GM20431 (cell line): ENCODE measurements around the gene PDE4B.

ENCODE experiments used
- in situ Hi-C: fragments of 300-500 bp; cut with MseI, MboI; formaldehyde crosslinking; loops from one replicate; pipeline ENCODE4 v1.15.0; 2020; ENCODE audit warnings: low sequenced_read_pairs; ENCODE audit not compliant: unreplicated experiment

Gene PDE4B

DNA sequence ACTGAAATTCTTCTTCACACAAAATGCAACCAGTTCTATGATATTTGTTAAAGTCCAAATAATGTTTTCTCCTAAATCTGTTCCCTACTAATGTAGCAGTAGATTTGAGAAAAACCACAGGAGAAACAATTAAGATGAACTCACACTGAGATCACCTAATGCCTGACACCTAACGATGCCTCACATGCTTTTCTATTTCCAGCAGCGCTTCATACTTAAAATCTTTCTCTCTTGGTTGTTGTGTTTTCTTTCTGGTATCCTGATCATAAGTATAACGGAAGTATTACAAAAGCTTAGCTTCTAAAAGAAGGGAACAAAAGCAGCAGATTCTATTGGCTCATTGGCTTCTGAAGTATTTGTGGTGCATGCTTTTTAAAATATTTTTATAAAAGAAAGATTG is 474.1 kb downstream of the PDE4B start:
- in situ Hi-C loops = loop anchor here (25.0 kb wide), 1 partner anchor 96 kb away; no protein-coding TSS in a partner anchor

DNA sequence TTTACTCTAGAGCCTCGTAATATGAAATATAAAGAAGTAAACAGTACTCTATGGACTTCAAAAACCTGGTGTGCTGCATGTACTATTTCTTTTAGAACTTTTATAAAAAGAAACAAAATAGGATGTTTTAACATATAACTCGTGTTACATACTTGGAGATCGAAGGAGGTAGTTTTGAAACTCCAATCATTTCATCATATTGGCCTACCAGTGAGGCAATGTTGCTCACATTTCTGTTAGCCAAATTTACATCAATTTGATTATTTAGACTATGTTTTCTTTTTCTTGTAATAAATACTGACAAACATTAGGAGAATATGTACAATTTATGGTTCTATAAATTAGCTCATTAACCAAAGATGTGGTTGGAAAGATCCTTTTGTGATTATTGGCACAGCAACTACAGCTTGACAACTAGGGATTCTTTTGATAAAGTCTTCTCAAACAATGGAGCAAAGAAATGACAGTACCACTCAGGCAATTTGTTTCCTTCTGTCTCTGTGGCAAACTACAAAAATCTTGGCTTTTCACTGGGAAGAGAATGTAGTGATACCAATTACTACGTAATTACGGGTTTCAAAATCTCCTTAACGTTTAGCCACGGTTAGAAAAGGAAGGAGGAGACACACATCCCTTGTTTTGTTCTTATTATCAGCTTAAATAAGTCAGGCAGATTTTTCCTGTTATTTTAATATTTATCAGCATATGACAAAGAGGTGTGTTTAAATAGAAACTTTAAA is 474.7 kb downstream of the PDE4B start:
- in situ Hi-C loops = loop anchor here (25.0 kb wide), 1 partner anchor 95 kb away; no protein-coding TSS in a partner anchor

DNA sequence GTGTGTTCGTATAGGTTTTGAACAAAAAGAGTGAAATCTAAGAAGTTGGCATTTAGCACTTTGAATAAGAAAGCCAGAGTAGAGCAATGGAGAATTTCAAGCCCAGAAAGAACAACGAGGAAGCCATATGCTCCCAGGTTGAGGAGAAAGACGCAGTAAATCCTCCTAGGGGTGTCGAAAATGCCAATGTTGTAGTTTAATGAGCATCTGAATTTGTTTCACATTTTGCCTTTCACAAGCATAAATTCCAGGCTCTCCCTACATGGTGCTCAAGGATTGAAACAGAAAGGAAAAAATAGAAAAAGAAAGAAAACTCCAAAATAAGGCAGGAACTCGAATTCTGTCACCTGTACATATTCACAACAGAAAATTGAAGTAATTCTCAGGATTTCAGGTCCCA is 476.5 kb downstream of the PDE4B start:
- in situ Hi-C loops = loop anchor here (25.0 kb wide), 1 partner anchor 93 kb away; no protein-coding TSS in a partner anchor

DNA sequence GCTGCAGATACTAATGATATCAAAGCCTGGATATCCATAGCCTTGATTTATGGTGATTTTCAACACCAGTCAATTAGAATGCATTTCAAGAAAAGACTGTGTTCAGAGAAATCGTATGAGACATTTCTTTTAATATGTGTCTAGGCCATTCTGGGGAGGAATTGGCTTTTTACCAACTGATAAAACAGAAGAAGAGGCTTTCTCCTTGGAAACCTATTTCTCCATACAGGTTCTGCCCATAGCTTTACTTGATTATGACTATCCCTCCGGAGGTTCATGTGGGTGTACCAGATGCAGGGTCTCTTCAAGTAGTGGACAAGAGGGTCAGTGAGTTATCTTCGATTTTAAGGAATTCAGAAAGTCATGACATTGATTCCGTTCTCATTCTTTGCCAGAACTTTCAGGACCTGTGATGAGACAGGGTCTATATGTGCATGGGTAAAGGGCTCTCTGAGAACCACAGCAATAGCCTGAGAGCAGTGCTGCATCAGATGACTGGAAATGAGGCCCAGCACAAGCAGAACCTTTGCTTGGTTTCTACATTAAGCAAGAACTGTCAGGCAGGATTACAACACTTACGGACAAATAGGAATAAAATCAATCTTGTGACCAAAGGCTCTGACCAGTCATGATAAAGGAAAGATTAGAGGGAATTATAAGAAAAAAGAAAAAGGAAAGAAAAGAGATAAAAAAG is 477.6 kb downstream of the PDE4B start:
- in situ Hi-C loops = loop anchor here (25.0 kb wide), 1 partner anchor 92 kb away; no protein-coding TSS in a partner anchor

DNA sequence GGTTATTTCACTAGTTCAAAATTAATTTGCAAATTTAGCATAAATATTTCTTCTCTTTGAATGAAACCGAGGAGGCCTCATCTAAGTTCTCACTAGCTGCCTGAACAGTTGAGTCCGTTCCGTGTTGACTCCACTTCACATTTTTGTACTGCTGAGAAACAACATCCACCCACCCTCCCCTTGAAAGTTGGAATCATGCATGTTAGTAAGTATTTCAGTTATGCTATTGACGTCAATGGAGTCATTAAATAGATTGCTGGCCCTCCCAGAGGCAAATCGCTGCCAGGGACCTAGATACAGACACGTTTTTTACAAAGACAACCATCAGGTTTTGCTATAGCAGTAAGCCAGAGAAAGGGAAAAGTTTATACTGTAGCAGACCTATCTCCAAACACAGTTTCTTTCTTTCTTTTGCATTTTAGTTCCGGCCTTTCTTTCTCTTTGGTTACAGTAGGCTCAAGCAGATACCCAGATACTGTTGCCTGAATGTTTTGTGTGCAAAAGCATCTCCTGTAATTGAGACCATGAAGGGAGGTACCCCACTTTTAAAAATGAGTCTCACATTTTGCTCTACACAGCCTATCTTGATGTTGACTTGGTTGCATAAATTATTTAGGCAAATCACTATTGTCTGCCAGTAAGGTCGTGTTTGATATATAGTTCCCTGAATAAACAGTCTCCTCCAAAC is 478.7 kb downstream of the PDE4B start:
- in situ Hi-C loops = loop anchor here (25.0 kb wide), 1 partner anchor 91 kb away; no protein-coding TSS in a partner anchor

DNA sequence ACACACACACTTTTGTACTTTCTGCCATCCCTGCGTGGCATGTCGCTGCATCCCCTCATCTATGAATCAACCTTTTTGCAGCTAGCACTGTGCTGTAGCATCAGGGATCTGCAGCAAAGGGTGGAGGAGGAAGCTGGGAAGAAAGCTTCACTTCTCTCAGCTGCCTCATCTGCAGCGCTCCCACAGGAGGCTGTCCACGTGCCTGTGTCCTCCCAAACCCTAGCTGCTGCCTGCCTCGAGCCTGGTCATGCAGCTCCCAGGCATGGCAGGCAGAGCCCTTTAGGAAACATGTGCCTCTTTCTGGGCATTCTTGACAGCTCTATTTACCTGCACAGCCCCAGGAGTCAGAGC is 479.2 kb downstream of the PDE4B start:
- in situ Hi-C loops = loop anchor here (25.0 kb wide), 1 partner anchor 90 kb away; no protein-coding TSS in a partner anchor

DNA sequence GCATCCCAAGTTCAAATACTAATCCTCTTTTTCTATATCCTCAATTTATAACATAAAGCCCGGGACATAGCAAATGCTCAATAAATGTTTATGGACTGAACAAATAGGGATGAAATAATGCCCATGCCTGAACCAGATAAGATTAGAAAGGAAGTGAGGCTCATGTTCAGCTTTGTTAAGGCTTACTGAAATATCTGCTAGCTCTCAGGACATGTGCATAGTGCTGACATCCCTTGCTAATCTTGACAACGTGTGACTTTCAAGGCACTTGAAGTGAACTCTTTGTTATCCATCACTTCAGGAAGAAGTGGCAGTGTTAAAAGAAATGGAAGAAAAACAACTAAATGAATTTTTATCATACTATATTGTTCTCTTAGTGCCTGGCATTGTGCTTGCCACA is 481.0 kb downstream of the PDE4B start:
- in situ Hi-C loops = loop anchor here (25.0 kb wide), 1 partner anchor 89 kb away; no protein-coding TSS in a partner anchor

DNA sequence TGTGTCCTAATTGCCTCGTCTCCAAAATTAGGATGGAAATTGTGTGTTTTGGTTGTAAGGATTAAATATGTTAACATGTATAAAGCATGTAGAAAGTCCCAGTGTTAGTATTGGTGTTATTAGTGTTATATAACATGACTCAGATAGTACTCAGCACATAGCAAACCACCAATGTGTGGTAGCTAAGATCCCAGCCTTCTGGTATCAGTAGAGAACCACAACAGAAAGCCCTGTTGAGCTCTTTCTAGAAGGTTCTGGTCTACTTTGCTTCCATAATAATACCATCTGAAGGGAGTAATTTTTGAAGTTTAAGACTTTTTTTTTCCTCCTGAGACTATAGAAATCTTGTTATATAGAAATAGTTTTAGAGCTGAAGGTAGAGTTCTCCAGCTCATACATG is 481.9 kb downstream of the PDE4B start:
- in situ Hi-C loops = loop anchor here (25.0 kb wide), 1 partner anchor 88 kb away; no protein-coding TSS in a partner anchor

DNA sequence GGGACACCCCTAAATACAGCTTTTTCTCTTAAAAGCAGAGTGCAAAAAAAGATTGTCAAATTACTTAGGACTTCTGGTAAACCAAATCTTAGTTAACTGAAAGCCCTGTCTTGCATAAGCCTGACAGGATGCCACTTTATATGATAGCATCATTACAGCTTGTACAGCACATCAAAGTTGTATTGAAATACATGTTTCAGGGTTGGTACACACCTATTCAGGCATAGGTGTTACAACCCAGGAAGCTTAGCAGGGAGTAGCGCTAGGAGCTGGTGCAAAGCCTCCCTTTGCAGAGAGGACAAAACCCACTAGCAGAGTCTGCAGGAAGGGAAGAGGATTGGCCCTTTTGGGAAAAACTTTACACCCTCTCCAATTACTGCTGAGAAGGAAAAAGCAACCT is 482.4 kb downstream of the PDE4B start:
- in situ Hi-C loops = no loop called here

DNA sequence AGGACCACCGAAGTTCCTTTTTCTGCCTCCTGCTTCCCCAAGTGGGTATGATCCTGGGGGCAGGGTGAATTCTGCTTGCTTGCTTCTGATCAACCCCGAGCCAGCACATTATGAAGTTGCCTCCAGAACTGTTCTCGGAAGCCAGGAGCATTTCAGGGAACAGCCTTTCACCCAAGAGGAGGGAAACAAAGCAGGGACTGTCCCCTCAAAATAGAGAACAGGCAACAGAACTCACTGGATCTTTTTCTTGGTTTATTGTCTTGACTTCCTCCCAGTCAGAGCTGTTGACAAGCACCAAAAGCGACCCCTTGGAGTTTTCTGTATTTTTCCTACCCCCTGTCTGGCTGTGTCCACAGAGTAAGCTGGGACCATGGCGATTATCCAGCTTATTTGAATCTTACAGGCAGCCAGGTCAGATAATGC is 482.9 kb downstream of the PDE4B start:
- in situ Hi-C loops = no loop called here

DNA sequence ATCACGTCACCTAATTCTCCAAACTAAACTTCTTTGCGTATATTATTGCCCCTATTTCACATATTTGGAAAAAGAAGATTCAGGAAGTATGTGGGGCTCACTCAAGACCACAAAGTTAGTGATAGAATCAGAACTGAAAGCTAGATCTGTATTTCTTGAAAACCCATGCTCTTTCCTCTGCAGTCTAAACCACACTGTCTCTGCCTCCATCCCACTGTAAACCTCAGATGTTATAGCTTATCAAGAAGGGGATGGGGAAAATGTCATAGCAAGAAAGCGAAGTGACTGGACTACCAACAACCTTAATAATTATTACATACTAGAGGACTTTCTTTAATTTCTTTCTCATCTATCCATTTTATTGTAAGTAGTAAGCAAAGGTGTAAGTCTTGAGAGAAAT is 483.5 kb downstream of the PDE4B start:
- in situ Hi-C loops = no loop called here

DNA sequence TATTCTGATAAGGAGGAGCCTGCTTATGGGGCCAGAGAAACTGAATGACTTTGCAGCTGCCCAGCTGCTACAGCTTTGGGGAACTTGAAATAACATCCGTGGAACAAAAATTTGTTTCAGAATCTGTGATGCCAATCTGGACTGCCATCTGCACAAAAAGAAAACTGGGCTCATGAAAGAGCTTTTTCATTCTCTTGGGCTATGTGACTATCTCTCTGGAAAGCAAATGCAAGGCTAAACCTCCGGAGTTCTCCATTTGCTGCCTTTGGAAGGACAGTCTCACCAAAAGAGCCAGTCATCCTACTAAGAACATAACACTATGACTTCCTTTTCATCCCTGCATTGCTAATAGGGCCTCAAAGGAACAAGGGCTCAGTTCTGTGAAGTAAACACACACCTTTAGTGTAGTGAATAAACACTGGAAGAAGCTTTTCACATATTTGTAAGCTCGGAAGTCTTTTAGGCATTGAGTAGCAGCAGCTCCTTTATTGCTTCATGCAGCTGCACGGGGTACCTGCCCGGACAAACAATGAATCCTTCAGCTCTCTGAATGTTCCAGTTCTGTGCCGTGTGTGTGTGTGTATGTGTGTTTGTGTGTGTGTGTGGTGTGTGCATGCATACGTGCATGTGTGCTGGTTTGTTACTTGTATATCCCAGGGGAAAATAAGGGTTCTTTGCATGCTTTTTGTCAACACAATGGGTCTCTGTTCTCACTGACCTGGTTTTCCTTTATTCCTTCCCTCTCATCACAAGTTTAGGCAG is 485.7 kb downstream of the PDE4B start:
- in situ Hi-C loops = no loop called here

DNA sequence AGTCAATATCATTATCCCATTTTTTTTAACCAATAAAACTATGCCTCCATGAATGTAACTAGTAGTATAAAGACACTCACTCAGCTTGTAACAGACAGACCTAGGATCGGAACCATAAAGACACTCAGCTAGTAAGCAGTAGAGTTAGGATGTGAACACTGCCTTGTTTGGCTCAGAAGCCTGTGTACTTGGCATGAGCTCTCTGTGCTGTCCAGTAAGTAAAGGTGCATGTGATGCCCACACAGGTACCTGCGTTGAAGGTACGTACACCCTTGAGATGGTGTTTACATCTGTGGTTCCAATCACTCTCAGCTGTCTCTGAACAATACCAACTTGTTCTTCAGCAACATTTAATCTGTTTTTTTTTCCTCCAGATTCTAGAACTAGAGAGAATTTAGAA is 489.1 kb downstream of the PDE4B start:
- in situ Hi-C loops = no loop called here

DNA sequence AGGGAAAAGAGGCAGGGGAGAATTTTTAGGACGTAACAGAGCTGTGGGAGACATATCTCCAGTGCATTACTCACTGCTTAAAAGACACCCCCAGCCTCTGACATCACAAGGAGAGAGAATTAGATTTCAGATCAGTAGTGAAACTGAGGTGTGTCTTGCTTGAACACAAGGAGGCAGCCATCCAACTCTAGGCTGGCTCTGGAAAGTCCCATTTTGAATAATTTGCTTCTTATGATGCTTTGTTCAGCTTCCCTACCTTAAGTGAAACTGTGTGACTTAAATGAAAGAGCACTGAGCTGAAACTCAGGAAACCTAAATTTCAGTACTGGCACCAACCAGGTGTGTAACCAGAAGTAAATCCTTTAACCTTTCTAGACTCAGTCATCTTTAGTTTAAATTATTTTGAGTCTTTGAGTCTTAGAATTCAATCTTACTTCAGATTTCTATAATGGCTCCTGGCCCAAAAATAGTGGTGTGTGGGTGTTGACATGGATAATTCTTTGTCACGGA is 489.7 kb downstream of the PDE4B start:
- in situ Hi-C loops = no loop called here

DNA sequence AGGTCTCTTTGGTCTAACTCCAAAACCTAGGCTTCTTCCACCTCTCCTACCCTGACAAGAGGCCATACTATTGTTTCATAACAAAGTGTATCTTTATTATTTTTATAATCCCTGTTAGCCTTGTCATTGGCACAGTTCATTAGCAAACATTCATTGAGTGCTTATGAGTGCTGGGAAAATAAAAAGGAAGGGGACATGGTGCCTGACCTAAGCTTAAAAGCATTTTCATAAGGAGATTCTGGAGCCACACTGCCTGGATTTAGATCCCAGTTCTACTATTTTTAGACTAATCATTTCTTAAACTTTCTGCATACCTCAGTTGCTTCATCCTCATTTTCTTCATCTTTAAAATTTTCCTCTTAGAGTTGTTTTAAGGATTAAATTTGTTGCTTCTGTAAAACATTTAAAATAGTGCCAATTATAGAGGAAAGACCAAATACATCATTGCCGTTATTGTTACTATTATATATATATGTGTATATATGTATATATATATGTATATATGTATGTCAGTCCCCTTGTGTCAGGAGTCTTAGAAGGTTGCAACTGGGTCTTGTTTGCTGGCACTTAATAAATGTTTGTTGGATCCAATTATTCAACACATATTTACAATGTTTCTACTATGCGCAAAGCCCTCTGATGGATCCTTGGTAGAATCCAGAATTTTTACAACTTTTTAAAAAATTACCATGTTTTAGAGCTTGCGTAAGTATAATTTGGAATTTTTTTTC is 490.4 kb downstream of the PDE4B start:
- in situ Hi-C loops = no loop called here

DNA sequence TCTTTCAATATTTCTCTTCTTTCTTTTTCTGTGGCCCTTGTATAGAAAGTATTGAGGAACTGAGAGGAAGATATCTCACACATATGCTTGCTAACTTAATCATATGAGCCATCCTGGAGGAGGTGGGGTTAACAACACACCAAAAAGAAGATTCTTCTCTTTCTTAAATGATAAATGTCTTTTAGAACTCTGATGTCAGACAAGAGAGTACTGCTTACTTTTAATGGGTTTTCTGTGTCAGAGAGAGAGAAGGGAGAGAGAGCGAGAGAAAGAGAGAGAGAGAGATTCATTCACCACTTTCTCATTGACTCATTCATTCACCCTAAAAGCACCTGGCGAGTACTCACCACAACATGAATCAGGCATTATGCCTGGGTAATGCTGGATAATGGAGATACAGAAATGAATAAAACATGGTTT is 490.9 kb downstream of the PDE4B start:
- in situ Hi-C loops = no loop called here

DNA sequence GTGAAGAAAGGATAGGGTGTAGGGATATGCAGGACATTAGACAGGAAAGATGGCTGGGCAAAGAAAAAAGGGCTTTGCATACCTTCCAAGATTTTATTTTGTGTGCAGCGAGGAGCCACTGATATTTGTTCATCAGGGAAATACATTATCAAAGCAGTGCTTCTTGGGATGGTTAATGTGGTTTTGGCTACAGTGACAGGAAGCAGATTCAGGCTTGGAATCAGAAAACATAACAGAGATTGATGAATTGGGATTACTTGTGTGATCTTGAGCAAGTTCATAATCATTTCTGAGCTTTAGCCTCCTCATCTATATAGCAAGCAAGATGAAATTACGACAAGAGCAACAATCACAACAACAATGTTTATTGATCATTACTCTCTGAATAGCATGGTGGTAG is 492.1 kb downstream of the PDE4B start:
- in situ Hi-C loops = no loop called here

DNA sequence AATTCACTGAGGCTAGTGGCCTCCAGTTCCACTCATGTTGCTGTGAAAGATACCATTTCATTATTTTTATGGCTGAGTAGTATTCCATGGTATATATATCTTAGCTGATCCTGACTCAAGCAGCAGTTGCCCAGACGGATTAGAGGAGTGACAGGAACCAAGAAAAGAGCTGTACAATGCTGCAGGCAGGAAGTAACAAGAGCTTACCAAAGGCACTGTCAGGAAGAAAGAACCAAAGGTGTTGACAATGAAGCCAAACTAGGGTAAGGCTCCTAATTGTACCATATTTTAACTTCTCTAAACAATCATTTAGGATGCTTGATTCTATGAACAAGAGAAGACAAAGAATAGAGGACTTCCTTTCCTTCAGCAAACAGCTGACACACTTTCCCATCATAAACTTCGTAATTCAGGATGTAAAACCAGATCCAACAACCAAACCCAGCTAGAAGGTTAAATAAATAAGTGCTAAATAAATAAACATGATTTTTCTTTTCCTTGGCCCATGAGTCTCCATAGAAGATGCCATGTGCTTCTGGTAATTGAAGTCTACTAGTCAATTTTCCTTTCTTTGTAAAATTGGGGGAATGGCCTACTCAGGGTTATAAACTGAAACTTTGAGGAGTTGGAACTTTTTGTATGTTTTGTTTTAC is 493.0 kb downstream of the PDE4B start:
- in situ Hi-C loops = no loop called here

DNA sequence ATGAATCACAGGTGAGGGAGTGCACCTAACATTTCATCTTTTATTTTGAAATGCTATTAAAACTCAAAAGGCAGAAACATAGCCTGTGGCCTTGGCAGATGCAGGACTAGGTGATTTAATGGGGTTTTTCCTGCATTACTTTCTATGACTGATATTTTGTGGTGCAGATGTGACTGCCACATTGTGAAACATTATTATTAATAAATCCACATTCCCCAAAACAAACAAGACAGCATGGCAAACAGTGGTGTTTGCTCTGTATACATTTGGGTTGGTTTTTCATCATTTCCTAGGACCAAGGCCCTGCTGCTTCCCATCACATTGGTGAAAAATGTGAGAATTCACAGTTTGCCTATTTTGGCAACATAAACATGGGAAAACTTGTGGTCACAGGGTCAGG is 493.6 kb downstream of the PDE4B start:
- in situ Hi-C loops = no loop called here
